NCI-H146 treated with DMSO at 0.1 percent for 48 hours (cell line): ENCODE results near the gene AGBL1.

Source experiments
- DNase-seq: peaks from one replicate; lab custom pipeline; 2025; ENCODE audit not compliant: unreplicated experiment; lab: John Stamatoyannopoulos, UW

Gene AGBL1

GRCh38 chr15:86235667-86236066 lies 156.0 kb downstream of the AGBL1 start:
- no peak for DNase-seq

DNA sequence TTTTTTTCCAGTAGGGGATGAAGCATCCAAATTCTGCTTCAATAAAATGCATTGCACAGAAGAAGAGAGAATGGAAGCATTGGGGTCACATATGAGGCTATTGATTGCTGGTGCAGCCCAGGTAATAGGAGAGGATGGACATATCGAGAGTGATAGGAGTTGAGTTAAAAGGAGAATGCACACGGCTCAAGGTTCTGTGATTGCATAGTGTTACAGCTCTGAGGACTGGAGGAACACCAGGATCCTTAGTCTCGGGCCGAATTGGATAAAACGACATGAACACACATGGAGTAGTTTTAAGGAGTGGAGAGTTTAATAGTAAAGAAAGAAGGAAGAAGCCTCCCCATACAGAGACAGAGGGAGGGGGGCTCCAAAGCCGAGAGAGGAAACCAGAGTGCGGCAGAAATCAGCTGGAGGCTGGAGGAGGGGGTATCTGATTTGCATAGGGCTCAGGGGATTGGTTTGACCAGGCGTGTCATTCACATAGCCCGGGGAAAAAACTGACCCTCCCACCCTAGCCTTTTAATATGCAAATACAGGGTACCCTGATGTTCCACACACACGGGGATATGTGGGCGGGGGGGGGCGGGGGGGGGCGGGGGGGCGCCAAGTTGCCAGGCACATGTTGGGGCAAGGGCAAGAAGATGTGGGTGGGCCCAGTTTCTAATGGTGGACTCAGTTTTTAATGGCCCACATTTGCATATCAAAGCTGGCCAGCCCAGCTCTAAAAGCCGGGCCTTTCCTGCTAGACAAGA lies 156.9 kb downstream of the AGBL1 start:
- no peak for DNase-seq

DNA sequence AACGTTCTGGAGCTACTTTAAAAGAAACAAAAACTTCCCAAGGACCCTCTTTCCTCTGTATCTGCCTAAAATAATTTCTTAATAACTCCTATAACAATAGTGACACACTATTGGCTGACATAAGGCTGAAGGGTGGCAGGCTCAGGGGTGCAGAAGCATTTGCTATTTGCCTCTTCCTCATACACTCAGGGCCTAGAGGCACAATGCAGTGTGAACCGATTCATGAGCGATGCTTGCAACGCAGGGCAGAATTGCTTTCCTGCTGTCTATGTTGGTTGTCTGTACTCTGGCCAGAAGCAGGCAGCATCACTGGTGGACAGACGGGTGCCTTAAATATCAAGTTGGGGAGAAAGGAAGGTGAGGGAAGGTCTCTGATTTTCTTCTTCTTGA lies 157.4 kb downstream of the AGBL1 start:
- DNase-seq, result no peak

DNA sequence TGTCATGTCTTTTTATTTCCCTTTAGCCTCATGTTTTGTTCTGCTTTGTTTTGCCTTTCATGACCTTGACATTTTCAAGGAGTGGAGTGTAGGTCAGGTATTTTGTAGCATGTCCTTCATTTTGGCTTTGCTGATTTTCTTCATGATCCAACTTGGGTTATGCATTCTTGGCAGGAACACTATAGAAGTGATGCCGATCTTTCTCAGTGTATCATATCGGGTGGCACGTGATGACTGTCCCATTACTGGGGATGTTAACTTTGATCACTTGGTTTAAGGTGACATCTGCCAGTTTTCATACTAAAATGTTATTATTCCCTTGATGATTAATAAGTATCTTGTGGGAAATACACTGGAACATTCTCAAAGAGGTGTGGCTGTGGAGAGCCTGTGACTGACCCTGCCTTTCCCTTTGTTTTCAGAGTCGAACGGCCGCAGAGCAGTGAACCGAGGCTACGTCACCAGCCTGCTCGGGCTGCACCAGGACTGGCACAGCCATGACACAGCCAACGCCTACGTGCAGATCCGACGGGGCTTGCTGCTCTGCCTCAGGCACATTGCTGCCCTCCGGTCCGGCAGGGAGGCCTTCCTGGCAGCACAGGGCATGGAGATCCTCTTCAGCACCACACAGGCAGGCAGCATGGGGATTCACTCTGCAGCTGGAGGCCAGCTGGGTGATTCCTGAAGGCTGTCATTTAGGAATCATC lies 167.7 kb downstream of the AGBL1 start:
- DNase-seq, result no peak

DNA sequence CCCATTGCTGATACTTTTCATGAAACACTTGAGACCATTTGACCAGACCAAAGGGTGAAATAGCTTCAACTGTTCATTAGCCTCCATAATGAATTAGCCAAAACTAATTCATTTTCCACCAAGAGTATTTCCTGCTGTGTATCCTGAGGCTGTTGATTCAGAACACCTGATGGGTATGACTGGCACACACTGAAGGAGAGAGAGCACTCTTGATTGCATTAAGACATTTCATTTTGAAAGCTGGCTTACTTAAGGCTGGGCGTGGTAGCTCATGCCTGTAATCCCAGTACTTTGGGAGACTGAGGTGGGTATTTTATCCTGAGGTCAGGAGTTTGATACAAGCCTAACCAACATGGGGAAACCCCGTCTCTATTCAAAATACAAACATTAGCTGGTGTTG lies 175.6 kb downstream of the AGBL1 start:
- no peak for DNase-seq

DNA sequence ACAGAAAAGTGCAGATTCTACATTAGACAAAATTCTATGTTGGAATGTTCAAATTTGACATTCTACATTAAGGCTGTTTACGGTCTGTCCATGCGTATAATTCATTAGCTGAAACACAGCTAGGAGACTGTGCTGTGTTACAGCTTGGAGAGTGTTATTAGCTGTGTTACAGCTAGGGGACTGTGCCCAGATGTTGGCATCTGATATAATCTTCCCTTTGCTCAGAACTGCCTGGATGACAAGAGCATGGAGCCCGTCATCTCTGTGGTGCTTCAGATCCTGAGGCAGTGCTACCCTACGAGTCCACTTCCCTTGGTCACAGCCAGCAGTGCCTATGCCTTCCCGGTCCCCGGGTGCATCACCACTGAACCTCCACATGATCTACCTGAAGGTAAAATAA lies 177.0 kb downstream of the AGBL1 start:
- DNase-seq, result no peak

- DNase-seq, result no peak
These were observed 179.9 kb downstream of the AGBL1 start for GRCh38 chr15:86259589-86259988.

DNA sequence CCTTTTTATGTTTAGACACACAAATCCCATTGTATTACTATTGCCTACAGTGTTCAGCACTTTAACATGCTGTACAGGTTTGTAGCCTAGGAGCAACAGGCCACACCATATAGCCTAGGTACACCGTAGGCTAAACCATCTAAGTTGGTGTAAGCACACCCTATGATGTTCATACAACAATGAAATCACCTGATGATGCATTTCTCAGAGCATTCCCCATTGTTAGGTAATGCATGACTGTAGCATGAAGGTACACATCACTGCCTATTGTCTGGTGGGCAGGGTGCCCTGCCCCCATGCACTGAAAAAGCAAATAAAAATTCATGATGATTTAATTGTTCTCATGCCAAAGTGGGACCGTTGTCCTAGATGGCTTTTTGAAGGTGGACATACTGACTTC lies 183.6 kb downstream of the AGBL1 start:
- DNase-seq, result no peak

GRCh38 chr15:86266896-86267484 lies 187.3 kb downstream of the AGBL1 start:
- no peak for DNase-seq

- no peak for DNase-seq
These were observed 188.2 kb downstream of the AGBL1 start for GRCh38 chr15:86267892-86268291.

DNA sequence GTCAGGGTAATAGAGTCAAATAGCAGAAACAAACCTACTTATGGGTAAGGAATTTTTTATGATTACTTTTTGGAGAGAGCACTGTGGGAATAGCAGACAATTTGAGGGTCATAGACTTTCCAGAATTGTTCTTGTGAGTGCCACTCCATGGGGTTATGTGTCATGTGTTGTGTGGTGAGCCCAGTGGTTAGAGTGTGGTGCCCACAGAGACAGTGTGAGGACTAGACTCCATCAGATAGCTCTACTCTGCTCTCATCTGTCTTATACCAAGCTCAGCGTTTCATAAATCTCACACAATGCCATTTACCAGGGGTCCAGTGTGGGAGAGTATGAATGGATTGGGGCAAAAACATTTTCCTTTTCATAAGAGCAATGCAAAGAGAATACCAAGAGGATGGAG lies 188.9 kb downstream of the AGBL1 start:
- DNase-seq, result no peak

DNA sequence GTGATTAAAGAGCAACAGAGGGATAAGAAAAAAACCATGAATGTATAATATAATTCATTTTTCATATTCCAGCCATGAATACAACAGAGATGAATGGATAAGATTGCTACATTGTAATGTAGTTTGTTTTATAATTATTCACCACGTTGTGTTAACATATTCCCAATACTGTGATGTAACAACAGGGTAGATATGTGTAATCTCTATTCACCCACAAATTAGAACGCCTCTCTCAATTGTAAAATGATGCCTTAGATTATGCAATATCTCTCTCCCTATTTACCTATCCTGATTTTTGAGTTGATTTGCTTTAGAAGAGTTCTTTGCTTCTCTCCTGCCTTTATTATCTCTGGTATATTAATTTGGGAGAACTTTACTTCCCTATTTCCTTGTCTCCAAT lies 193.6 kb downstream of the AGBL1 start:
- DNase-seq, result no peak

GRCh38 chr15:86275361-86275760 lies 195.7 kb downstream of the AGBL1 start:
- DNase-seq, result no peak

DNA sequence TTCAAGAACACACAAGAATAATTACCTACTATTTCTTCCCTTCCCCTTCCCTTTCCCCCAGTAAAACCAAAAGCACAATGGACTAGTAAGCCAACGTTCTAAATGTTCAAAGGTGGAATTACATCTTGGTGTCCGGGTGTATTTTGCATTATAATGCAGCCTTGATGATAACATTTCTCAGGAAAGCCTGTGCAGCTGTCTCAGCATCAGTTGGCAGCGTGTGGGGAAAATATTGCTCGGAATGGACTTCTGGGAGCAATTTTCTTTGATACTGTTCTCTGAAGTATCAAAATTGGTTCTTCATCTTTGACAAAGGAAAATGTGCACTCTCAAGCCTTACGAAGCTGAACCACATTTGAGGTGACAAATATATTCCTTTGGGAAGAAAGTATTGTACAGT lies 198.9 kb downstream of the AGBL1 start:
- no peak for DNase-seq

- no peak for DNase-seq
These were observed 205.0 kb downstream of the AGBL1 start for GRCh38 chr15:86284635-86285034.

DNA sequence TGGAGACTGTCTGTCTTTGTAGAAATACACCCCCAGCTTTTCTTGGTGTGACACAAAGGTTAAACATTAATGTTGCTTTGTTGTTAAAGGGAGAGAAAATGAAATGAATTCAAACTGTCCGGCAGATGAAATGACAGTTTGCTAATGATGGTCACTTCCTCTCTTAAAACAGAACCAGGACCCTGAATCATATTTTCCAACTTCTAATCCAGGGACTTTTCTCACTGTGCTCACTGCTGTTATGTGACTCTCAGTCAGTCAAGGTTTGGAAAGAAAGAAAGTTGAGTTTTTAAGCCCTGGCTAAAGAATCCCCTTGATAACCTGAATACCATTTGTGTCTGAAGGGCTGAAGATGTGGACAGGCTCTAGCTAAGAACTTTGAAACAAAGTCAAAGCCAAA lies 215.8 kb downstream of the AGBL1 start:
- no peak for DNase-seq

DNA sequence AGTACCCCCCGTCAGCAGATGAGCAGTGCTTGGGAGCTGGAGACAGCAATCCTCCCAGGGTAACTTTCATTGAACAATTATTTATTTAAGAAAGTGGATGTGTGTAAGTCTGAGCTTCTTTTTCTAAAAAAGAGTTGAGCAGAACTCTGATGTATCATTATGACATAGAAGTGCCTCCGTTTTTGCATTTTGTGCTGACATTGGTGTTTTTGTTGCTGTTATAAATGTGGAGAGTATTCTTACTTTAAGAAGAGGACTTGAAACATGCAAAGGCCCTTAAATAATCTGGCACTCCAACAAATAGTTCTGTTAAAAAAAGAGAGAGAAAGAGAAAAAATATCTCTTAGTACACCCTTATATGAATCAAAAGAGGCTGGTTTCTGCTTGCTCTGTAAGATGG lies 217.1 kb downstream of the AGBL1 start:
- no peak for DNase-seq

- DNase-seq, result no peak
These were observed 220.9 kb downstream of the AGBL1 start for GRCh38 chr15:86300390-86301125.

DNA sequence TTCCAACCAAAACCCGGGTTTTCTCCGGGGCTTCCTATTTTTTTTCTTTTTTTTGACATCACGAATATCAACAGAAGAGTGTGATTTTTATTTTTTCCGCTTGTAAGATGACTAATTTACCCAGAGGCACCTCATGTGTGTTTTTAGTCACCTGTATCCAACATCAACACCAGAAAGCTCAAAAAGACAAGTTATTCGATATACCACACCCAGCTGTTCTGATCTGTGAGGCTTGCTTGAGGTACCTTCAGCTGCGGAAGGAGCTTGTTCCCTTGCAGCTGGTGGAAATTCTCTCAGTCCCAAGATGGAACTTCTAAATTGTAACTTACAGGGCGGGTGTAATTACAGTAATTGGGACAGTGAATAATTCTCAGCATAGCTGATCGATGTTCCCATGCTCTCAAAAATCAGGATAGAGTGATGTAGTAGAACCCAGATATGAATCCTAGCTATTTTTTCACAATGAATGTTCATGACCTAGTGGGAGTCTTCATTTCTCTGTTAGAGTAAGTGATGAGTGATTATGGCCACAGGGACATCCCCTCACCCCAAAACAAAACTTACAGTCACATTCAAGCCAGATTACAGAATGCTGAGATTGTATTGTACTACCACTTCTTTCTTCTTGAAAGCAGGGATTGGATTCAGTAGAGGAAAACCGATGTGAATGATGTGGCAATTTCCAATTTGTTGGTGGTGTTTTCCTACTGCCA lies 232.1 kb downstream of the AGBL1 start:
- no peak for DNase-seq

- DNase-seq, result no peak
These were observed 232.8 kb downstream of the AGBL1 start for GRCh38 chr15:86312486-86312885.

GRCh38 chr15:86316216-86316615 lies 236.5 kb downstream of the AGBL1 start:
- no peak for DNase-seq
